SJCRH30 (cell line): ENCODE results near the gene SRGAP2C. TPM values are rescaled to one million over a fixed set of nuclear protein-coding genes. Genes with fewer than 3 reads are reported as not detected.
"Not testable (repeated sequence)": the region's sequence is repeated elsewhere in the genome, so short reads cannot be mapped to it uniquely, and the experiment has no call there.

Experiments
- DNase-seq, 2 experiments: peaks; one replicate each; pipeline ENCODE4 v3.0.0-alpha.2; 2015 to 2020
- H3K27ac ChIP-seq: fragments of 250-450 bp; sonication (Bioruptor Pico); 2 replicates; pipeline ENCODE4 v1.5.1; 2020; ENCODE audit warnings: mild to moderate bottlenecking, moderate library complexity
- H3K27me3 ChIP-seq: fragments of 250-450 bp; sonication (Bioruptor Pico); 2 replicates; pipeline ENCODE4 v1.5.1; 2020; ENCODE audit warnings: mild to moderate bottlenecking, moderate library complexity
- H3K36me3 ChIP-seq: fragments of 250-450 bp; sonication (Bioruptor Pico); 2 replicates; pipeline ENCODE4 v1.5.1; 2020; ENCODE audit warnings: mild to moderate bottlenecking, moderate library complexity
- H3K4me1 ChIP-seq: fragments of 250-450 bp; sonication (Bioruptor Pico); 2 replicates; pipeline ENCODE4 v1.5.1; 2020; ENCODE audit warnings: mild to moderate bottlenecking, moderate library complexity
- H3K4me3 ChIP-seq: fragments of 250-450 bp; sonication (Bioruptor Pico); 2 replicates; pipeline ENCODE4 v1.5.1; 2020; ENCODE audit warnings: mild to moderate bottlenecking, moderate library complexity
- H3K9me3 ChIP-seq: fragments of 250-450 bp; sonication (Bioruptor Pico); replicated peaks from 2 replicates; pipeline ENCODE4 v1.5.1; 2020; ENCODE audit warnings: mild to moderate bottlenecking, moderate library complexity
- total RNA-seq: library from RNA; depleted of rRNA; stranded (reverse); fragments of >200 nt; shearing (Covaris generic); gene quantifications from 2 replicates; pipeline ENCODE4 v1.2.3, GENCODE V29; 2014

The SRGAP2C gene
- total RNA-seq, 1 experiment from 2014 or later, result 21.6 TPM

GRCh38 chr1:121385162-121385561, 200.4 kb downstream of the SRGAP2C start:
- not testable (repeated sequence) for H3K27me3 ChIP-seq, H3K4me3 ChIP-seq, H3K27ac ChIP-seq, H3K36me3 ChIP-seq, H3K4me1 ChIP-seq, DNase-seq, H3K9me3 ChIP-seq

GRCh38 chr1:121385563-121386288, 201.0 kb downstream of the SRGAP2C start:
- H3K4me1 ChIP-seq, H3K9me3 ChIP-seq, H3K27ac ChIP-seq, H3K36me3 ChIP-seq, H3K27me3 ChIP-seq, H3K4me3 ChIP-seq: not testable (repeated sequence)
- DNase-seq, result peak in 1 of 2 experiments; percentile 46

GRCh38 chr1:121386319-121386948, 201.7 kb downstream of the SRGAP2C start:
- not testable (repeated sequence) for DNase-seq, H3K4me1 ChIP-seq, H3K27ac ChIP-seq, H3K9me3 ChIP-seq, H3K4me3 ChIP-seq, H3K36me3 ChIP-seq, H3K27me3 ChIP-seq

- not testable (repeated sequence) for H3K9me3 ChIP-seq, DNase-seq, H3K4me3 ChIP-seq, H3K4me1 ChIP-seq, H3K36me3 ChIP-seq, H3K27ac ChIP-seq, H3K27me3 ChIP-seq
Measured at GRCh38 chr1:121389895-121390560, 205.3 kb downstream of the SRGAP2C start.

GRCh38 chr1:121392130-121392529, 207.4 kb downstream of the SRGAP2C start:
- not testable (repeated sequence) for H3K9me3 ChIP-seq, H3K27ac ChIP-seq, H3K4me1 ChIP-seq

GRCh38 chr1:121395718-121396201, 211.0 kb downstream of the SRGAP2C start:
- not testable (repeated sequence) for DNase-seq, H3K4me1 ChIP-seq, H3K36me3 ChIP-seq, H3K4me3 ChIP-seq, H3K9me3 ChIP-seq, H3K27me3 ChIP-seq, H3K27ac ChIP-seq

More at GRCh38 chr1:121392130-121392529, 207.4 kb downstream of the SRGAP2C start:
- not testable (repeated sequence) for H3K4me3 ChIP-seq, DNase-seq, H3K36me3 ChIP-seq, H3K27me3 ChIP-seq

GRCh38 chr1:121396335-121397081, 211.7 kb downstream of the SRGAP2C start:
- not testable (repeated sequence) for H3K36me3 ChIP-seq, H3K4me3 ChIP-seq, H3K9me3 ChIP-seq, DNase-seq, H3K4me1 ChIP-seq, H3K27ac ChIP-seq, H3K27me3 ChIP-seq

GRCh38 chr1:121397101-121397500, 212.3 kb downstream of the SRGAP2C start:
- H3K27ac ChIP-seq, H3K27me3 ChIP-seq, H3K9me3 ChIP-seq, H3K36me3 ChIP-seq, DNase-seq, H3K4me3 ChIP-seq, H3K4me1 ChIP-seq: not testable (repeated sequence)

- not testable (repeated sequence) for DNase-seq, H3K36me3 ChIP-seq, H3K4me3 ChIP-seq
Measured at GRCh38 chr1:121399193-121399592, 214.4 kb downstream of the SRGAP2C start.

GRCh38 chr1:121400108-121400507, 215.3 kb downstream of the SRGAP2C start:
- not testable (repeated sequence) for H3K9me3 ChIP-seq

More at GRCh38 chr1:121399193-121399592, 214.4 kb downstream of the SRGAP2C start:
- not testable (repeated sequence) for H3K27me3 ChIP-seq, H3K9me3 ChIP-seq, H3K4me1 ChIP-seq, H3K27ac ChIP-seq

GRCh38 chr1:121400541-121401310, 216.0 kb downstream of the SRGAP2C start:
- H3K27ac ChIP-seq, H3K27me3 ChIP-seq, H3K36me3 ChIP-seq, DNase-seq, H3K4me1 ChIP-seq, H3K9me3 ChIP-seq, H3K4me3 ChIP-seq: not testable (repeated sequence)

More at GRCh38 chr1:121400108-121400507, 215.3 kb downstream of the SRGAP2C start:
- not testable (repeated sequence) for H3K4me3 ChIP-seq, H3K27ac ChIP-seq, H3K36me3 ChIP-seq, H3K4me1 ChIP-seq, DNase-seq, H3K27me3 ChIP-seq

- H3K27ac ChIP-seq, H3K4me3 ChIP-seq, H3K9me3 ChIP-seq, DNase-seq, H3K36me3 ChIP-seq, H3K27me3 ChIP-seq, H3K4me1 ChIP-seq: not testable (repeated sequence)
Measured at GRCh38 chr1:121401375-121401955, 216.7 kb downstream of the SRGAP2C start.

- H3K9me3 ChIP-seq, H3K27ac ChIP-seq, H3K4me1 ChIP-seq, H3K36me3 ChIP-seq, H3K4me3 ChIP-seq, DNase-seq, H3K27me3 ChIP-seq: not testable (repeated sequence)
Measured at GRCh38 chr1:121403254-121403653, 218.5 kb downstream of the SRGAP2C start.

- H3K4me3 ChIP-seq, result no peak overlapping the region
- no peaks in the 10 kb centered on the region for H3K27me3 ChIP-seq
- DNase-seq, result no peak
- no peak overlapping the region for H3K27ac ChIP-seq
- H3K9me3 ChIP-seq, result no peaks in the 10 kb centered on the region; the same call in 1 of the 2 replicates
- no peaks in the 10 kb centered on the region for H3K4me1 ChIP-seq
- no peaks in the 10 kb centered on the region for H3K36me3 ChIP-seq
Measured at GRCh38 chr1:121408354-121408753, 223.6 kb downstream of the SRGAP2C start.
